Activated CD4-positive, alpha-beta T cell treated with anti-CD3 and anti-CD28 coated beads, Interleukin-2, amount 10 ng/mL, durations not matched to agents 7 days and 5 days (primary cell): ENCODE measurements around the gene S100A6. TPM values are rescaled to one million over a fixed set of nuclear protein-coding genes. Genes with fewer than 3 reads are reported as not detected.
A peak's percentile ranks its signal among the peaks of the same experiment; 100 is the strongest.
"Not testable (repeated sequence)": the region's sequence is repeated elsewhere in the genome, so short reads cannot be mapped to it uniquely, and the experiment has no call there.

Experiments used
- CTCF ChIA-PET: fragments of 350-600 bp; sonication (Branson Sonifier 250); formaldehyde crosslinking; loops from one replicate; lab custom pipeline; 2021; ENCODE audit warnings: antibody characterized with exemption; lab: Charles Lee
- POLR2A ChIA-PET: fragments of 350-600 bp; sonication (Branson Sonifier 250); formaldehyde crosslinking; loops from one replicate; lab custom pipeline; 2021; ENCODE audit warnings: antibody characterized with exemption; lab: Charles Lee
- DNase-seq: peaks from one replicate; pipeline ENCODE4 v3.0.0-alpha.2; 2020
- H3K27ac Mint-ChIP-seq: one replicate; pipeline ENCODE4 v1.8.0; 2021; ENCODE audit warnings: mild to moderate bottlenecking, moderate library complexity, mixed read lengths
- H3K27me3 Mint-ChIP-seq: one replicate; pipeline ENCODE4 v1.8.0; 2021; ENCODE audit warnings: mixed read lengths
- H3K36me3 Mint-ChIP-seq: one replicate; pipeline ENCODE4 v1.8.0; 2021; ENCODE audit warnings: low read depth, mixed read lengths
- H3K4me1 Mint-ChIP-seq: one replicate; pipeline ENCODE4 v1.8.0; 2021; ENCODE audit warnings: mixed read lengths
- H3K4me3 Mint-ChIP-seq: one replicate; pipeline ENCODE4 v1.8.0; 2021; ENCODE audit warnings: mild to moderate bottlenecking, moderate library complexity, mixed read lengths
- H3K9me3 Mint-ChIP-seq: one replicate; pipeline ENCODE4 v1.8.0; 2021; ENCODE audit warnings: mixed read lengths
- total RNA-seq, 2 experiments: library from RNA; stranded (reverse); gene quantifications; one replicate each; pipeline ENCODE4 v1.2.3, GENCODE V29; 2021

S100A6 gene
- total RNA-seq, result 100 to 1,000 TPM; 444 to 557 TPM

GRCh38 chr1:153535242-153536011, at the start of gene S100A6:
Gene S100A6, minus strand, starts transcription at chr1:153535991. Its CDS starts 652 bp downstream, at chr1:153535339.
- ChIA-PET CTCF (interaction anchor here (0.6 to 7.2 kb wide), 12 partner anchors 10 to 93 kb away, joined by 3 to 99 read pairs (median 7); partner anchors contain the start of genes S100A1, S100A13, S100A2 and S100A4), POLR2A (interaction anchor here (0.6 to 1.2 kb wide), 7 partner anchors 8 to 1684 kb away, joined by 3 to 8 read pairs (median 4); partner anchors contain the start of genes CHTOP and S100A4)
- H3K4me1 Mint-ChIP-seq, result peaks cover 81% of the 10 kb centered on the region
- no peaks in the 10 kb centered on the region for H3K9me3 Mint-ChIP-seq
- peak; percentile 69 for DNase-seq
- peak within 1 kb of the TSS; percentile 96 for H3K4me3 Mint-ChIP-seq
- peaks cover 48% of the 10 kb centered on the region for H3K36me3 Mint-ChIP-seq
- H3K27me3 Mint-ChIP-seq, result no peaks in the 10 kb centered on the region
- peak within 1 kb of the TSS; percentile 98 for H3K27ac Mint-ChIP-seq

DNA sequence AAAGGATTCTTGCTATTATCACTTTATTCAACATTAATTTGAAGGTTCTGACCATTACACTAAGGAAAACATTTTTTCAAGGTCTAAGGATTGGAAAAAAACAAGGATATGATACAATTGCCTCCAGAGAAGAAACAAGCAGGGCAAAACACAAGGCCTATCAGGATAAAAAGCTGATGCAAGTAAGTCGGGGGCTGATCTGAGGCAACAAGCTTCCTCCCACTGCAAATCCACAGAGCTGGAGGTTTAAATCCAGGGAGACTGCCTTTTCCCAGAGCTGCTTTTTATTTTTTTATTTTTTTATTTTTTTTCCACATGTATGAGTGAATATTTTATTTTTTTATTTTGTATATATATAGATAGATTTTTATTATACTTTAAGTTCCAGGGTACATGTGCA, 49.2 kb upstream of the S100A6 start:
- Mint-ChIP-seq H3K36me3 (no peaks in the 10 kb centered on the region), H3K9me3 (no peaks in the 10 kb centered on the region), H3K27ac (no peak overlapping the region), H3K4me1 (no peaks in the 10 kb centered on the region), H3K27me3 (peaks cover 13% of the 10 kb centered on the region), H3K4me3 (no peak overlapping the region)
- DNase-seq, result no peak
- ChIA-PET POLR2A (no interaction called here), CTCF (interaction anchor here (1.3 kb wide), 1 partner anchor 13 kb away, joined by 3 read pairs; no protein-coding TSS in a partner anchor)

DNA sequence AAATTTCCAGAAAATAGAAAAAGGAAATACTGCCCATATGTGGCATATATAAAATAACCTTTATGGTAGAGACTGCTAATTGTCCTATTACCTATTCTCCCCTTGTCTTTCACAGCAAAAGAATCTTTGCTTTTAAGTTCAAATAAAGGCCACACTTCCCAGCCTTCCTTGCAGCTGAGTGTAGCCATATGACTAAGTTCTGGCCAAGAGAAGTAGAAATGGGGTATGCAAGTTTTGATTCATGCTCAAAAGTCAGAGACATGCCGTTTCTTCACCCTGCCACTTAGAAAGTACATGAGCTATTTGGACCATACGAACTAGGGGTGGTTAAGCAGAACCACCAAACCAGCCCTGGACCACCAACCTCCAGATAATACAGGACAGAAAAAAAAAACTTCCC, 48.2 kb upstream of the S100A6 start:
- no peaks in the 10 kb centered on the region for H3K9me3 Mint-ChIP-seq
- H3K4me3 Mint-ChIP-seq, result no peak overlapping the region
- ChIA-PET CTCF (interaction anchor here (1.3 kb wide), 1 partner anchor 12 kb away, joined by 3 read pairs; no protein-coding TSS in a partner anchor), POLR2A (no interaction called here)
- H3K27ac Mint-ChIP-seq, result no peak overlapping the region
- peaks cover 18% of the 10 kb centered on the region for H3K27me3 Mint-ChIP-seq
- H3K36me3 Mint-ChIP-seq, result no peaks in the 10 kb centered on the region
- DNase-seq, result no peak
- no peaks in the 10 kb centered on the region for H3K4me1 Mint-ChIP-seq

DNA sequence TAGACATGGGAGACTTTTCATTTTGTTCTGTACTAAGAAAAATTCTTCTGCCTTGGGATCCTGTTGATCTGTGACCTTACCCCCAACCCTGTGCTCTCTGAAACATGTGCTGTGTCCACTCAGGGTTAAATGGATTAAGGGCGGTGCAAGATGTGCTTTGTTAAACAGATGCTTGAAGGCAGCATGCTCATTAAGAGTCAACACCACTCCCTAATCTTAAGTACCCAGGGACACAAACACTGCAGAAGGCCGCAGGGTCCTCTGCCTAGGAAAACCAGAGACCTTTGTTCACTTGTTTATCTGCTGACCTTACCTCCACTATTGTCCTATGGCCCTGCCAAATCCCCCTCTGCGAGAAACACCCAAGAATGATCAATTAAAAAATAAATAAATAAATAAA, 47.7 kb upstream of the S100A6 start:
- H3K36me3 Mint-ChIP-seq, H3K27ac Mint-ChIP-seq, H3K9me3 Mint-ChIP-seq, H3K4me3 Mint-ChIP-seq, CTCF ChIA-PET, DNase-seq, H3K4me1 Mint-ChIP-seq, POLR2A ChIA-PET: not testable (repeated sequence)
- H3K27me3 Mint-ChIP-seq, result peaks cover 22% of the 10 kb centered on the region

GRCh38 chr1:153582836-153583235, 47.0 kb upstream of the S100A6 start:
- H3K4me3 Mint-ChIP-seq, DNase-seq, POLR2A ChIA-PET, H3K27ac Mint-ChIP-seq, H3K9me3 Mint-ChIP-seq, H3K4me1 Mint-ChIP-seq, H3K36me3 Mint-ChIP-seq, CTCF ChIA-PET: not testable (repeated sequence)
- peaks cover 29% of the 10 kb centered on the region for H3K27me3 Mint-ChIP-seq

GRCh38 chr1:153578936-153579335, 43.1 kb upstream of the S100A6 start:
- DNase-seq, result no peak
- POLR2A ChIA-PET, result interaction anchor here (0.8 kb wide), 1 partner anchor 55 kb away, joined by 3 read pairs; the partner anchor contains the start of gene CHTOP
- Mint-ChIP-seq H3K36me3 (no peaks in the 10 kb centered on the region), H3K4me1 (peaks cover 7% of the 10 kb centered on the region), H3K9me3 (no peaks in the 10 kb centered on the region), H3K4me3 (no peak overlapping the region), H3K27ac (no peak overlapping the region), H3K27me3 (peaks cover 30% of the 10 kb centered on the region)
- CTCF ChIA-PET, result interaction anchor here (0.9 to 2.5 kb wide), 2 partner anchors 10 to 39 kb away, joined by 3 to 11 read pairs; no protein-coding TSS in a partner anchor

- CTCF ChIA-PET, result interaction anchor here (0.9 to 2.5 kb wide), 4 partner anchors 10 to 56 kb away, joined by 3 to 11 read pairs (median 4); partner anchors contain the start of gene CHTOP
- Mint-ChIP-seq H3K4me1 (peaks cover 7% of the 10 kb centered on the region), H3K27me3 (peaks cover 30% of the 10 kb centered on the region), H3K36me3 (no peaks in the 10 kb centered on the region), H3K27ac (no peak overlapping the region), H3K4me3 (no peak overlapping the region), H3K9me3 (no peaks in the 10 kb centered on the region)
- no peak for DNase-seq
- POLR2A ChIA-PET, result interaction anchor here (0.8 kb wide), 1 partner anchor 55 kb away, joined by 3 read pairs; the partner anchor contains the start of gene CHTOP
Measured at GRCh38 chr1:153578490-153578889, 42.7 kb upstream of the S100A6 start.

GRCh38 chr1:153577624-153578051, 41.8 kb upstream of the S100A6 start:
- Mint-ChIP-seq H3K9me3 (no peaks in the 10 kb centered on the region), H3K4me1 (peaks cover 15% of the 10 kb centered on the region), H3K4me3 (no peak overlapping the region), H3K27ac (no peak overlapping the region), H3K27me3 (peaks cover 30% of the 10 kb centered on the region), H3K36me3 (no peaks in the 10 kb centered on the region)
- POLR2A ChIA-PET, result no interaction called here
- CTCF ChIA-PET, result interaction anchor here (0.6 to 2.8 kb wide), 6 partner anchors 9 to 56 kb away, joined by 3 to 13 read pairs (median 4); partner anchors contain the start of gene CHTOP
- no peak for DNase-seq

- Mint-ChIP-seq H3K4me1 (peaks cover 19% of the 10 kb centered on the region), H3K36me3 (no peaks in the 10 kb centered on the region), H3K4me3 (no peak overlapping the region), H3K27ac (no peak overlapping the region), H3K9me3 (no peaks in the 10 kb centered on the region), H3K27me3 (peaks cover 30% of the 10 kb centered on the region)
- ChIA-PET CTCF (interaction anchor here (0.6 to 2.8 kb wide), 5 partner anchors 9 to 57 kb away, joined by 3 to 13 read pairs (median 4); partner anchors contain the start of gene CHTOP), POLR2A (no interaction called here)
- no peak for DNase-seq
Measured at GRCh38 chr1:153577138-153577537, 41.3 kb upstream of the S100A6 start.

GRCh38 chr1:153575497-153575896, 39.7 kb upstream of the S100A6 start:
- CTCF ChIA-PET, result interaction anchor here (2.8 kb wide), 1 partner anchor 43 kb away, joined by 13 read pairs; no protein-coding TSS in a partner anchor
- DNase-seq, H3K27ac Mint-ChIP-seq, H3K36me3 Mint-ChIP-seq, H3K9me3 Mint-ChIP-seq, H3K4me3 Mint-ChIP-seq, POLR2A ChIA-PET: not testable (repeated sequence)
- H3K4me1 Mint-ChIP-seq, result peaks cover 25% of the 10 kb centered on the region
- peaks cover 30% of the 10 kb centered on the region for H3K27me3 Mint-ChIP-seq

- DNase-seq, H3K4me3 Mint-ChIP-seq, H3K9me3 Mint-ChIP-seq, CTCF ChIA-PET, H3K27ac Mint-ChIP-seq, H3K36me3 Mint-ChIP-seq, POLR2A ChIA-PET: not testable (repeated sequence)
- Mint-ChIP-seq H3K27me3 (peaks cover 30% of the 10 kb centered on the region), H3K4me1 (peaks cover 25% of the 10 kb centered on the region)
Measured at GRCh38 chr1:153575081-153575491, 39.3 kb upstream of the S100A6 start.

DNA sequence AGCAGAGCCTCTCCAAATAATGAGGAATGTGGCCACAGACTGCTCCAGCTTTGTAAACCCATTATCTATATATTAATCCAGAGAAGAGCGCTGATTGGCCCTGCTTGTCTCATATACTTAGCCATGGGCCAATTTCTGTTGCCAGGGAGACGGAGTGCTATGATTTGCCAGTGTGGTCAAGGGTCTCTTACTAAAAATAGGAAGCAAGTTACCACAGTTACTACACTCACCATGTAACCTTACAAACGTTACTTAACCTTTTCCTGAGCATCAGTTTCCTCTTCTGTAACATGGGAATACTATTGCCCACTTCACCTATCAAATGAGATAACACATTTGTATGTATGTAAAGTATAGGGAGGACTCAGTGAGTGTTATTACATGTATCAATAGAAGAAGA, 37.6 kb upstream of the S100A6 start:
- no peak overlapping the region for H3K4me3 Mint-ChIP-seq
- H3K36me3 Mint-ChIP-seq, result no peaks in the 10 kb centered on the region
- no peaks in the 10 kb centered on the region for H3K9me3 Mint-ChIP-seq
- ChIA-PET CTCF (interaction anchor here (0.7 to 6.7 kb wide), 13 partner anchors 8 to 75 kb away, joined by 3 to 99 read pairs (median 7); partner anchors contain the start of genes S100A14, S100A5 and S100A6), POLR2A (no interaction called here)
- peaks cover 19% of the 10 kb centered on the region for H3K27me3 Mint-ChIP-seq
- DNase-seq, result no peak
- no peak overlapping the region for H3K27ac Mint-ChIP-seq
- H3K4me1 Mint-ChIP-seq, result peaks cover 34% of the 10 kb centered on the region
